Measurements from ENCODE around the gene IFITM2. TPM values are rescaled to one million over a fixed set of nuclear protein-coding genes. Genes with fewer than 3 reads are reported as not detected.
"Not testable (repeated sequence)": the region's sequence is repeated elsewhere in the genome, so short reads cannot be mapped to it uniquely, and the experiment has no call there.

Gene IFITM2
- total RNA-seq, 1 experiment from 2014 or later = 21.9 TPM

- DNase-seq (ENCODE audit: low read depth) = no peak
These were observed 808 bp upstream of the IFITM2 start for GRCh38 chr11:306645-307371.

- DNase-seq (ENCODE audit: low read depth) = not testable (repeated sequence)
These were observed 1.4 kb downstream of the IFITM2 start for GRCh38 chr11:308740-309665.

GRCh38 chr11:309979-310572 is 2.5 kb downstream of the IFITM2 start:
- DNase-seq (ENCODE audit: low read depth) = peak; percentile 20

- not testable (repeated sequence) for DNase-seq (ENCODE audit: low read depth)
These were observed 3.6 kb downstream of the IFITM2 start for GRCh38 chr11:311013-311748.

- no peak for DNase-seq (ENCODE audit: low read depth)
These were observed 4.6 kb downstream of the IFITM2 start for GRCh38 chr11:312092-312816.

- DNase-seq (ENCODE audit: low read depth) = no peak
These were observed 5.7 kb downstream of the IFITM2 start for GRCh38 chr11:313304-313786.

GRCh38 chr11:313787-314553 is 6.4 kb downstream of the IFITM2 start, which contains the start of gene IFITM1:
IFITM1 (plus strand) TSS chr11:314040; CDS start chr11:314171, 131 bp downstream.
- DNase-seq (ENCODE audit: low read depth) = no peak

GRCh38 chr11:314554-314875 is 6.9 kb downstream of the IFITM2 start:
- DNase-seq (ENCODE audit: low read depth) = not testable (repeated sequence)

- no peak for DNase-seq (ENCODE audit: low read depth)
These were observed 7.5 kb downstream of the IFITM2 start for GRCh38 chr11:315051-315481.

GRCh38 chr11:315516-315994 is 7.9 kb downstream of the IFITM2 start:
- DNase-seq (ENCODE audit: low read depth) = no peak

GRCh38 chr11:316031-316701 is 8.6 kb downstream of the IFITM2 start:
- DNase-seq (ENCODE audit: low read depth) = no peak

GRCh38 chr11:316891-317301 is 9.3 kb downstream of the IFITM2 start:
- DNase-seq (ENCODE audit: low read depth) = no peak

- DNase-seq (ENCODE audit: low read depth) = not testable (repeated sequence)
These were observed 10.2 kb downstream of the IFITM2 start for GRCh38 chr11:317668-318404.

GRCh38 chr11:318405-319120 is 10.9 kb downstream of the IFITM2 start:
- DNase-seq (ENCODE audit: low read depth) = not testable (repeated sequence)

GRCh38 chr11:319121-319887 is 11.7 kb downstream of the IFITM2 start:
- peak; percentile 22 for DNase-seq (ENCODE audit: low read depth)

GRCh38 chr11:319888-320273 is 12.3 kb downstream of the IFITM2 start:
- DNase-seq (ENCODE audit: low read depth) = not testable (repeated sequence)

GRCh38 chr11:324156-324555 is 16.5 kb downstream of the IFITM2 start:
- DNase-seq (ENCODE audit: low read depth) = no peak

All from LHCN-M2 (cell line).